Measurements from ENCODE around the gene SBF2. TPM values are rescaled to one million over a fixed set of nuclear protein-coding genes. Genes with fewer than 3 reads are reported as not detected.

The SBF2 gene
- total and polyA plus RNA-seq, 2 of the 13 experiments (the other 11 are each of a cell fraction or from before 2014, with no cell fraction given) = 24.0 to 45.8 TPM

DNA sequence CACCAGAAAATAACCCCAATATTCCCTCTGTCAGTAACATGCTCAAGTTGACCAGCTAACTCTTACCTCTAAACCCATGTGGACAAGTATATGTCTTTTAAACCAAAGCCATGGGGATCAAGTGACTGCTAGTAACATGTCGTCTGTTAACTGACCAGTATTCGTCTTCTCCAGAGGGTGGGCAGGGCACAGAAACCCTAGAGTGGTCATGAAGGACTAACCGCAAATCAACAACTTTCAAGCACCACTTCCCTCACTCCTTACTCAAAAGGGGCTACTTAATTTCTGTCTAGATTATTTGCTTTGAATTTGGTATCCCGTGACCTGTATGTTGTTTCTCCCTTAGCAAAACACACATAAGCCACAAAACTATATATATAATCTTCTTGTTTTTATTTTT lies 336.9 kb downstream of the SBF2 start (continued):
- TF ChIP-seq, protein P1, sequence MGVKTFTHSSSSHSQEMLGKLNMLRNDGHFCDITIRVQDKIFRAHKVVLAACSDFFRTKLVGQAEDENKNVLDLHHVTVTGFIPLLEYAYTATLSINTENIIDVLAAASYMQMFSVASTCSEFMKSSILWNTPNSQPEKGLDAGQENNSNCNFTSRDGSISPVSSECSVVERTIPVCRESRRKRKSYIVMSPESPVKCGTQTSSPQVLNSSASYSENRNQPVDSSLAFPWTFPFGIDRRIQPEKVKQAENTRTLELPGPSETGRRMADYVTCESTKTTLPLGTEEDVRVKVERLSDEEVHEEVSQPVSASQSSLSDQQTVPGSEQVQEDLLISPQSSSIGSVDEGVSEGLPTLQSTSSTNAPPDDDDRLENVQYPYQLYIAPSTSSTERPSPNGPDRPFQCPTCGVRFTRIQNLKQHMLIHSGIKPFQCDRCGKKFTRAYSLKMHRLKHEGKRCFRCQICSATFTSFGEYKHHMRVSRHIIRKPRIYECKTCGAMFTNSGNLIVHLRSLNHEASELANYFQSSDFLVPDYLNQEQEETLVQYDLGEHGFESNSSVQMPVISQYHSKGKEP (CRISPR knock-in tag; IDR thresholded peaks at IDR 0.05) = no peak
- TF ChIP-seq ZNF101 (CRISPR knock-in tag; IDR thresholded peaks at IDR 0.05; ENCODE audit: borderline replicate concordance, low read depth) (no peak), GABPB1 (CRISPR knock-in tag; IDR thresholded peaks at IDR 0.05) (no peak), ZSCAN21 (CRISPR knock-in tag; IDR thresholded peaks at IDR 0.05; ENCODE audit: borderline replicate concordance) (no peak)
- TF ChIP-seq, protein P2, sequence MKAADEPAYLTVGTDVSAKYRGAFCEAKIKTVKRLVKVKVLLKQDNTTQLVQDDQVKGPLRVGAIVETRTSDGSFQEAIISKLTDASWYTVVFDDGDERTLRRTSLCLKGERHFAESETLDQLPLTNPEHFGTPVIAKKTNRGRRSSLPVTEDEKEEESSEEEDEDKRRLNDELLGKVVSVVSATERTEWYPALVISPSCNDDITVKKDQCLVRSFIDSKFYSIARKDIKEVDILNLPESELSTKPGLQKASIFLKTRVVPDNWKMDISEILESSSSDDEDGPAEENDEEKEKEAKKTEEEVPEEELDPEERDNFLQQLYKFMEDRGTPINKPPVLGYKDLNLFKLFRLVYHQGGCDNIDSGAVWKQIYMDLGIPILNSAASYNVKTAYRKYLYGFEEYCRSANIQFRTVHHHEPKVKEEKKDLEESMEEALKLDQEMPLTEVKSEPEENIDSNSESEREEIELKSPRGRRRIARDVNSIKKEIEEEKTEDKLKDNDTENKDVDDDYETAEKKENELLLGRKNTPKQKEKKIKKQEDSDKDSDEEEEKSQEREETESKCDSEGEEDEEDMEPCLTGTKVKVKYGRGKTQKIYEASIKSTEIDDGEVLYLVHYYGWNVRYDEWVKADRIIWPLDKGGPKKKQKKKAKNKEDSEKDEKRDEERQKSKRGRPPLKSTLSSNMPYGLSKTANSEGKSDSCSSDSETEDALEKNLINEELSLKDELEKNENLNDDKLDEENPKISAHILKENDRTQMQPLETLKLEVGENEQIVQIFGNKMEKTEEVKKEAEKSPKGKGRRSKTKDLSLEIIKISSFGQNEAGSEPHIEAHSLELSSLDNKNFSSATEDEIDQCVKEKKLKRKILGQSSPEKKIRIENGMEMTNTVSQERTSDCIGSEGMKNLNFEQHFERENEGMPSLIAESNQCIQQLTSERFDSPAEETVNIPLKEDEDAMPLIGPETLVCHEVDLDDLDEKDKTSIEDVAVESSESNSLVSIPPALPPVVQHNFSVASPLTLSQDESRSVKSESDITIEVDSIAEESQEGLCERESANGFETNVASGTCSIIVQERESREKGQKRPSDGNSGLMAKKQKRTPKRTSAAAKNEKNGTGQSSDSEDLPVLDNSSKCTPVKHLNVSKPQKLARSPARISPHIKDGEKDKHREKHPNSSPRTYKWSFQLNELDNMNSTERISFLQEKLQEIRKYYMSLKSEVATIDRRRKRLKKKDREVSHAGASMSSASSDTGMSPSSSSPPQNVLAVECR (CRISPR knock-in tag; IDR thresholded peaks at IDR 0.05; ENCODE audit: borderline replicate concordance) = no peak
- TF ChIP-seq, protein P3, sequence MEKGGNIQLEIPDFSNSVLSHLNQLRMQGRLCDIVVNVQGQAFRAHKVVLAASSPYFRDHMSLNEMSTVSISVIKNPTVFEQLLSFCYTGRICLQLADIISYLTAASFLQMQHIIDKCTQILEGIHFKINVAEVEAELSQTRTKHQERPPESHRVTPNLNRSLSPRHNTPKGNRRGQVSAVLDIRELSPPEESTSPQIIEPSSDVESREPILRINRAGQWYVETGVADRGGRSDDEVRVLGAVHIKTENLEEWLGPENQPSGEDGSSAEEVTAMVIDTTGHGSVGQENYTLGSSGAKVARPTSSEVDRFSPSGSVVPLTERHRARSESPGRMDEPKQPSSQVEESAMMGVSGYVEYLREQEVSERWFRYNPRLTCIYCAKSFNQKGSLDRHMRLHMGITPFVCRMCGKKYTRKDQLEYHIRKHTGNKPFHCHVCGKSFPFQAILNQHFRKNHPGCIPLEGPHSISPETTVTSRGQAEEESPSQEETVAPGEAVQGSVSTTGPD (CRISPR knock-in tag; IDR thresholded peaks at IDR 0.05) = no peak
